Activated naive CD8-positive, alpha-beta T cell treated with anti-CD3 and anti-CD28 coated beads, Interleukin-2, amount 10 ng/mL, durations not matched to agents 7 days and 5 days (primary cell): ENCODE results near the gene SPSB4. TPM values are rescaled to one million over a fixed set of nuclear protein-coding genes. Genes with fewer than 3 reads are reported as not detected.

Experiments
- ATAC-seq: fragments of 150-1000 bp; cut with Tn5 transposase; one replicate; pipeline ENCODE4 v1.10.0; 2021; ENCODE audit warnings: low read depth, moderate library complexity
- POLR2A ChIA-PET: fragments of 350-600 bp; sonication (Branson Sonifier 250); formaldehyde crosslinking; loops from one replicate; lab custom pipeline; 2021; ENCODE audit warnings: antibody characterized with exemption; lab: Charles Lee
- DNase-seq: peaks from one replicate; pipeline ENCODE4 v3.0.0; 2021
- H3K27ac Mint-ChIP-seq: one replicate; pipeline ENCODE4 v1.8.0; 2022; ENCODE audit warnings: mild to moderate bottlenecking, mixed read lengths
- H3K27me3 Mint-ChIP-seq: one replicate; pipeline ENCODE4 v1.8.0; 2022; ENCODE audit warnings: mild to moderate bottlenecking, moderate library complexity, mixed read lengths
- H3K36me3 Mint-ChIP-seq: one replicate; pipeline ENCODE4 v1.8.0; 2021; ENCODE audit warnings: mild to moderate bottlenecking, mixed read lengths
- H3K4me1 Mint-ChIP-seq: one replicate; pipeline ENCODE4 v1.8.0; 2021; ENCODE audit warnings: mixed read lengths
- H3K4me3 Mint-ChIP-seq: one replicate; pipeline ENCODE4 v1.8.0; 2022; ENCODE audit warnings: mild to moderate bottlenecking, moderate library complexity, mixed read lengths
- H3K9me3 Mint-ChIP-seq: one replicate; pipeline ENCODE4 v1.8.0; 2021; ENCODE audit warnings: mixed read lengths
- total RNA-seq, 2 experiments: library from RNA; stranded (reverse); gene quantifications; one replicate each; pipeline ENCODE4 v1.2.3, GENCODE V29; 2021

The SPSB4 gene
- total RNA-seq, 2 experiments from 2014 or later: not detected

GRCh38 chr3:141193066-141193830 lies 142.1 kb downstream of the SPSB4 start:
- H3K4me3 Mint-ChIP-seq: no peak overlapping the region
- DNase-seq: no peak
- POLR2A ChIA-PET: no interaction called here
- H3K4me1 Mint-ChIP-seq: peaks cover 10% of the 10 kb centered on the region
- H3K27ac Mint-ChIP-seq: no peak overlapping the region
- H3K27me3 Mint-ChIP-seq: peaks cover 29% of the 10 kb centered on the region
- no peak for ATAC-seq
- peaks cover 2% of the 10 kb centered on the region for H3K9me3 Mint-ChIP-seq
- peaks cover 2% of the 10 kb centered on the region for H3K36me3 Mint-ChIP-seq

Other genes starting within 250 kb of the SPSB4 start
- 10 to 100 TPM; 61.5 to 68.6 TPM for gene SLC25A36, start 109.5 kb upstream of the SPSB4 start, total RNA-seq
- 10 to 100 TPM; 15.8 to 19.5 TPM for gene PXYLP1, start 180.5 kb downstream of the SPSB4 start, total RNA-seq